Activated naive CD4-positive, alpha-beta T cell treated with anti-CD3 and anti-CD28 coated beads, Interleukin-2, amount 50 U/mL, for 16 hours (primary cell): ENCODE data around the gene FTO.
"Not testable (repeated sequence)": the region's sequence is repeated elsewhere in the genome, so short reads cannot be mapped to it uniquely, and the experiment has no call there.

ENCODE experiments used
- DNase-seq: peaks from one replicate; pipeline ENCODE4 v3.0.0-alpha.2; 2020

FTO gene

GRCh38 chr16:53703590-53704444, at the start of gene FTO, which contains the start of gene RPGRIP1L:
FTO (plus strand) TSS chr16:53704156.
RPGRIP1L (minus strand) TSS chr16:53703859; CDS start chr16:53700723, 3,136 bp downstream.
- peak; percentile 96 for DNase-seq

- DNase-seq: no peak
Measured at GRCh38 chr16:53654946-53655345, 49.0 kb upstream of the FTO start.

- no peak for DNase-seq
Measured at GRCh38 chr16:53662072-53662471, 41.9 kb upstream of the FTO start.

GRCh38 chr16:53664724-53665345, 39.1 kb upstream of the FTO start:
- no peak for DNase-seq

- DNase-seq: no peak
Measured at GRCh38 chr16:53666786-53667415, 37.1 kb upstream of the FTO start.

- DNase-seq: no peak
Measured at GRCh38 chr16:53668869-53669268, 35.1 kb upstream of the FTO start.

- no peak for DNase-seq
Measured at GRCh38 chr16:53672461-53672860, 31.5 kb upstream of the FTO start.

GRCh38 chr16:53673189-53673588, 30.8 kb upstream of the FTO start:
- DNase-seq: no peak

- DNase-seq: no peak
Measured at GRCh38 chr16:53678155-53678554, 25.8 kb upstream of the FTO start.

GRCh38 chr16:53678756-53679343, 25.1 kb upstream of the FTO start:
- no peak for DNase-seq

GRCh38 chr16:53680756-53681155, 23.2 kb upstream of the FTO start:
- DNase-seq: no peak

GRCh38 chr16:53681354-53681753, 22.6 kb upstream of the FTO start:
- DNase-seq: no peak

- not testable (repeated sequence) for DNase-seq
Measured at GRCh38 chr16:53685334-53685733, 18.6 kb upstream of the FTO start.

GRCh38 chr16:53686710-53687109, 17.2 kb upstream of the FTO start:
- DNase-seq: no peak

GRCh38 chr16:53689636-53690035, 14.3 kb upstream of the FTO start:
- DNase-seq: no peak

- DNase-seq: no peak
Measured at GRCh38 chr16:53690771-53691170, 13.2 kb upstream of the FTO start.

GRCh38 chr16:53692146-53692545, 11.8 kb upstream of the FTO start:
- no peak for DNase-seq

- DNase-seq: no peak
Measured at GRCh38 chr16:53693320-53693719, 10.6 kb upstream of the FTO start.

- no peak for DNase-seq
Measured at GRCh38 chr16:53695070-53695469, 8.9 kb upstream of the FTO start.

GRCh38 chr16:53698271-53698670, 5.7 kb upstream of the FTO start:
- DNase-seq: not testable (repeated sequence)

- no peak for DNase-seq
Measured at GRCh38 chr16:53704445-53704813, 473 bp downstream of the FTO start.

GRCh38 chr16:53707671-53708070, 3.7 kb downstream of the FTO start:
- DNase-seq: no peak

GRCh38 chr16:53708490-53708889, 4.5 kb downstream of the FTO start:
- no peak for DNase-seq

GRCh38 chr16:53711390-53711789, 7.4 kb downstream of the FTO start:
- no peak for DNase-seq
